GM21529 (cell line): ENCODE measurements around the gene LRCH4.

Source experiments
- ATAC-seq: cut with Tn5 transposase; IDR thresholded peaks from one replicate; pipeline ENCODE4 v1.9.1; 2021; ENCODE audit not compliant: unreplicated experiment

Gene LRCH4

GRCh38 chr7:100585511-100586265 is at the start of gene LRCH4:
Gene LRCH4, minus strand, starts transcription at chr7:100586129. Its CDS starts 29 bp downstream, at chr7:100586100.
- peak; percentile 27 for ATAC-seq

- peak; percentile 55 for ATAC-seq
Measured at GRCh38 chr7:100632951-100633717, 47.2 kb upstream of the LRCH4 start.

- no peak for ATAC-seq
Measured at GRCh38 chr7:100630066-100630465, 44.1 kb upstream of the LRCH4 start.

GRCh38 chr7:100629117-100629716 is 43.3 kb upstream of the LRCH4 start:
- ATAC-seq = no peak

GRCh38 chr7:100627238-100627549 is 41.3 kb upstream of the LRCH4 start:
- no peak for ATAC-seq

- ATAC-seq = peak; percentile 86
Measured at GRCh38 chr7:100626530-100627237, 40.8 kb upstream of the LRCH4 start.

- no peak for ATAC-seq
Measured at GRCh38 chr7:100626055-100626454, 40.1 kb upstream of the LRCH4 start.

GRCh38 chr7:100623951-100624824 is 38.3 kb upstream of the LRCH4 start:
- no peak for ATAC-seq

- ATAC-seq = no peak
Measured at GRCh38 chr7:100621554-100621953, 35.6 kb upstream of the LRCH4 start.

GRCh38 chr7:100620804-100621203 is 34.9 kb upstream of the LRCH4 start:
- ATAC-seq = no peak

GRCh38 chr7:100620239-100620638 is 34.3 kb upstream of the LRCH4 start:
- no peak for ATAC-seq

GRCh38 chr7:100614308-100614861 is 28.5 kb upstream of the LRCH4 start:
- no peak for ATAC-seq

GRCh38 chr7:100613412-100614175 is 27.7 kb upstream of the LRCH4 start:
- ATAC-seq = no peak

GRCh38 chr7:100612730-100613390 is 26.9 kb upstream of the LRCH4 start:
- ATAC-seq = no peak

GRCh38 chr7:100611983-100612729 is 26.2 kb upstream of the LRCH4 start, which contains the start of gene MOSPD3:
Gene MOSPD3, plus strand, starts transcription at chr7:100612540. Its CDS starts 252 bp downstream, at chr7:100612792.
- peak; percentile 89 for ATAC-seq

GRCh38 chr7:100609958-100610357 is 24.0 kb upstream of the LRCH4 start:
- ATAC-seq = no peak

- ATAC-seq = no peak
Measured at GRCh38 chr7:100607111-100607510, 21.2 kb upstream of the LRCH4 start.

- ATAC-seq = no peak
Measured at GRCh38 chr7:100606313-100606712, 20.4 kb upstream of the LRCH4 start.
